Sigmoid colon (tissue), 7 donors: ENCODE data around the gene MATCAP1. TPM values are rescaled to one million over a fixed set of nuclear protein-coding genes. Genes with fewer than 3 reads are reported as not detected.

Source experiments
- DNase-seq: peaks from one replicate; pipeline ENCODE4 v3.0.0-alpha.2; 2019
- H3K27ac ChIP-seq, 4 donors: fragments of 200-600 bp; sonication (generic); one replicate each; pipeline ENCODE4 v1.5.1; 2016 to 2019; ENCODE audit warnings: mild to moderate bottlenecking in 1 of 4
- H3K27me3 ChIP-seq, 3 donors: fragments of 200-600 bp; sonication (generic); one replicate each; pipeline ENCODE4 v1.5.1; 2019; ENCODE audit warnings: mild to moderate bottlenecking in 1 of 3
- H3K36me3 ChIP-seq, 4 donors: fragments of 200-600 bp; sonication (generic); one replicate each; pipeline ENCODE4 v1.5.1; 2016 to 2019
- H3K4me1 ChIP-seq, 4 donors: fragments of 200-600 bp; sonication (generic); one replicate each; pipeline ENCODE4 v1.5.1; 2017 to 2019
- H3K4me3 ChIP-seq, 4 donors: fragments of 200-600 bp; sonication (generic); one replicate each; pipeline ENCODE4 v1.5.1; 2017 to 2019; ENCODE audit warnings: mild to moderate bottlenecking in 2 of 4, moderate library complexity in 1 of 4
- H3K9me3 ChIP-seq, 4 donors: fragments of 200-600 bp in 3 of 4; sonication (generic) in 3 of 4; one replicate each; pipeline versions ENCODE4 v1.5.1 to v1.6.1; 2013 to 2019
- CTCF ChIP-seq, 4 experiments: fragments of 450-650 bp in 3 of 4; fragments of 200-600 bp in 1 of 4; IDR thresholded peaks; one replicate each; pipeline ENCODE4 v1.5.1; 2016 to 2019; ENCODE audit warnings: antibody characterized with exemption in 4 of 4, mild to moderate bottlenecking in 3 of 4, moderate library complexity in 2 of 4
- EP300 ChIP-seq, 4 donors: sonication (generic); formaldehyde crosslinking; IDR thresholded peaks; one replicate each; pipeline ENCODE4 v1.6.1; 2017; ENCODE audit warnings: antibody characterized with exemption in 4 of 4
- POLR2A ChIP-seq, 2 donors: fragments of 450-650 bp; IDR thresholded peaks; one replicate each; pipeline ENCODE4 v1.6.1; 2016; ENCODE audit warnings: antibody characterized with exemption in 2 of 2, mild to moderate bottlenecking in 2 of 2, moderate library complexity in 2 of 2
- POLR2AphosphoS5 ChIP-seq, 4 donors: sonication (generic); formaldehyde crosslinking; IDR thresholded peaks; one replicate each; pipeline ENCODE4 v1.6.1; 2017; ENCODE audit warnings: antibody characterized with exemption in 4 of 4
- WGBS, 2 donors: extraction: QIAGEN DNeasy Blood & Tissue Kit; methylation state at CpG; one replicate each; pipeline ENCODE4 v1.1.7; 2013; 5-methylcytosine and 5-hydroxymethylcytosine counted together
- intact Hi-C: fragments of 100-400 bp; cut with DNase I; formaldehyde crosslinking; loops from one replicate; pipeline ENCODE4 v1.15.1; 2023
- polyA plus RNA-seq, 3 donors: library from polyadenylated mRNA; stranded (reverse); fragments of 200-250 nt; gene quantifications; one replicate each; pipeline ENCODE4 v1.2.3, GENCODE V29; 2013
- total RNA-seq, 4 donors: library from RNA; depleted of rRNA; stranded (reverse); fragments of >200 nt; gene quantifications; one replicate each; pipeline ENCODE4 v1.1.0, GENCODE V29; 2016
- donor health status: healthy with polysubstance abuse.
- donor health status: Bipolar disorder and iron deficiency.
- donor health status: healthy.

MATCAP1 gene
- total and polyA plus RNA-seq, 7 donors: 3.0 to 30.3 (median 9.4) TPM

- H3K27me3 ChIP-seq: no peaks in the 10 kb centered on the region
- no peak for DNase-seq
- no peak overlapping the region for H3K27ac ChIP-seq
- no peak for TF ChIP-seq CTCF (IDR thresholded peaks at IDR 0.05)
- TF ChIP-seq POLR2A (IDR thresholded peaks at IDR 0.05): no peak
- TF ChIP-seq POLR2AphosphoS5 (IDR thresholded peaks at IDR 0.05): no peak
- TF ChIP-seq EP300 (IDR thresholded peaks at IDR 0.05): no peak
- intact Hi-C loops: no loop called here
- H3K4me1 ChIP-seq: peaks cover 1 to 36% (median 35%) of the 10 kb centered on the region in 4 donors
- H3K4me3 ChIP-seq: no peak overlapping the region
- peaks cover 0 to 1% (median 0%) of the 10 kb centered on the region in 4 donors for H3K36me3 ChIP-seq
- 82 to 86% methylated on average over 4 of the region's 4 CpGs for WGBS, 2 donors
- no peaks in the 10 kb centered on the region for H3K9me3 ChIP-seq
Observed at GRCh38 chr16:67188323-67188722, 4.6 kb upstream of the MATCAP1 start.

- intact Hi-C loops: no loop called here
- 89 to 92% methylated on average over 26 of the region's 26 CpGs for WGBS, 2 donors
Observed at GRCh38 chr16:67187175-67187890, 3.6 kb upstream of the MATCAP1 start.

GRCh38 chr16:67186550-67186950 is 2.8 kb upstream of the MATCAP1 start:
- DNase-seq: no peak
- H3K4me1 ChIP-seq: peaks cover 0 to 35% (median 32%) of the 10 kb centered on the region in 4 donors
- TF ChIP-seq CTCF (IDR thresholded peaks at IDR 0.05) (no peak), POLR2AphosphoS5 (IDR thresholded peaks at IDR 0.05) (no peak), EP300 (IDR thresholded peaks at IDR 0.05) (no peak), POLR2A (IDR thresholded peaks at IDR 0.05) (no peak)
- no peaks in the 10 kb centered on the region for H3K9me3 ChIP-seq
- intact Hi-C loops: no loop called here
- H3K27me3 ChIP-seq: no peaks in the 10 kb centered on the region
- H3K27ac ChIP-seq: no peak overlapping the region
- no peaks in the 10 kb centered on the region for H3K36me3 ChIP-seq
- 72 to 80% methylated on average over 5 of the region's 5 CpGs for WGBS, 2 donors
- H3K4me3 ChIP-seq: no peak overlapping the region

More at GRCh38 chr16:67187175-67187890, 3.6 kb upstream of the MATCAP1 start:
- H3K4me3 ChIP-seq: no peak overlapping the region
- DNase-seq: no peak
- no peaks in the 10 kb centered on the region for H3K27me3 ChIP-seq
- H3K9me3 ChIP-seq: no peaks in the 10 kb centered on the region
- H3K36me3 ChIP-seq: no peaks in the 10 kb centered on the region
- peaks cover 0 to 35% (median 33%) of the 10 kb centered on the region in 4 donors for H3K4me1 ChIP-seq
- no peak overlapping the region for H3K27ac ChIP-seq
- TF ChIP-seq POLR2A (IDR thresholded peaks at IDR 0.05) (no peak), POLR2AphosphoS5 (IDR thresholded peaks at IDR 0.05) (no peak), CTCF (IDR thresholded peaks at IDR 0.05) (no peak), EP300 (IDR thresholded peaks at IDR 0.05) (no peak)

DNA sequence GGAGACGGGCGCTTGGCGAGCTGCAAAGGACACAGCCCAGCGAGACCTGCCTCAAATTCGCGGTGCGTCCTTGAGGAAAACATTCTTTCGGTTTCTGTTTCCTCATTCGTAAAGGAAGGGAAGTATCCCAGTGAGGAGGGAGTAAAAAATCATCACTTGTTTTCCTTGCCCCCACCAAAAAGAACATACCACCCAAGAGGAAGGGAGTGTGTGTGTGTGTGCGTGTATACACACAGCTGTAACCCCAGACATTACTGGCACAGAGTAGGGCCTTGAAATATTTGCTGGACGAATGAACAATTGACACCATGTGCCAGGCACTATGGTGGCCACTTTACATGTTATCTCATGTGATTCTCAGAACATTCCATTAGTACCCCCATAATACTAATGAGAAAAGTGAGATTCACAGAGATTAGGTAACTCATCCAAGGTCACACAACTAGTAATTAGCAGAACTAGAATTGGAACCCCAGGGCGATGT is 1.9 kb upstream of the MATCAP1 start:
- no peaks in the 10 kb centered on the region for H3K36me3 ChIP-seq
- H3K4me3 ChIP-seq: peak overlapping the region in 2 of 4 donors; percentile 2 to 73
- no peak overlapping the region for H3K27ac ChIP-seq
- peaks cover 0 to 38% (median 31%) of the 10 kb centered on the region in 4 donors for H3K4me1 ChIP-seq
- intact Hi-C loops: loop anchor here (1.0 kb wide), 2 partner anchors 30 to 207 kb away; no protein-coding TSS in a partner anchor
- no peaks in the 10 kb centered on the region for H3K27me3 ChIP-seq
- 8 to 11% methylated on average over 12 of the region's 12 CpGs for WGBS, 2 donors
- no peaks in the 10 kb centered on the region for H3K9me3 ChIP-seq
- DNase-seq: no peak
- no peak for TF ChIP-seq EP300 (IDR thresholded peaks at IDR 0.05)
- TF ChIP-seq CTCF (IDR thresholded peaks at IDR 0.05): peak in 1 of 4 experiments; percentile 4
